GM21619 (cell line): ENCODE measurements around the gene VRK3.
"Not testable (repeated sequence)": the region's sequence is repeated elsewhere in the genome, so short reads cannot be mapped to it uniquely, and the experiment has no call there.

Source experiments
- ATAC-seq: cut with Tn5 transposase; IDR thresholded peaks from one replicate; pipeline ENCODE4 v1.9.1; 2021; ENCODE audit not compliant: unreplicated experiment

Gene VRK3

GRCh38 chr19:49958596-49958995, 66.6 kb downstream of the VRK3 start:
- not testable (repeated sequence) for ATAC-seq

- ATAC-seq: not testable (repeated sequence)
These were observed 67.0 kb downstream of the VRK3 start for GRCh38 chr19:49958144-49958543.

- no peak for ATAC-seq
These were observed 67.8 kb downstream of the VRK3 start for GRCh38 chr19:49957262-49957915.

DNA sequence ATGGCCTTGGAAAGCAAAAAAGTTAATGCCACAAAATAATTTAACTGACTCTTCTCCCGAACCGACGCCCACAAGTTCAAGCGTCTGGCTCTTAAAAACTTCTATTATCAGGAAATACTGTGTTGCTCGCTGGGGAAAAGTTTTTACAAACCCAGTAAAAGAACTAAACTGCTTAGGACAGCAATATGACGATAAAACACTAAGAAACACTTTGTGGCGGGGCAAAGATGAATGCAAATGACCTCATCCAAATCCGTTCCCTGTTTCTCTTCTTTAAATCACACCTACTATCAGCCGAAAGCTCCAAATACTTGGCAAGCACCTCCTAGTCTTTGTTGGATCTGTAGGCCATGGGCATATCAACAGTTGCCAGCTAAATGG, 69.1 kb downstream of the VRK3 start:
- no peak for ATAC-seq

- ATAC-seq: no peak
These were observed 70.2 kb downstream of the VRK3 start for GRCh38 chr19:49954933-49955332.

DNA sequence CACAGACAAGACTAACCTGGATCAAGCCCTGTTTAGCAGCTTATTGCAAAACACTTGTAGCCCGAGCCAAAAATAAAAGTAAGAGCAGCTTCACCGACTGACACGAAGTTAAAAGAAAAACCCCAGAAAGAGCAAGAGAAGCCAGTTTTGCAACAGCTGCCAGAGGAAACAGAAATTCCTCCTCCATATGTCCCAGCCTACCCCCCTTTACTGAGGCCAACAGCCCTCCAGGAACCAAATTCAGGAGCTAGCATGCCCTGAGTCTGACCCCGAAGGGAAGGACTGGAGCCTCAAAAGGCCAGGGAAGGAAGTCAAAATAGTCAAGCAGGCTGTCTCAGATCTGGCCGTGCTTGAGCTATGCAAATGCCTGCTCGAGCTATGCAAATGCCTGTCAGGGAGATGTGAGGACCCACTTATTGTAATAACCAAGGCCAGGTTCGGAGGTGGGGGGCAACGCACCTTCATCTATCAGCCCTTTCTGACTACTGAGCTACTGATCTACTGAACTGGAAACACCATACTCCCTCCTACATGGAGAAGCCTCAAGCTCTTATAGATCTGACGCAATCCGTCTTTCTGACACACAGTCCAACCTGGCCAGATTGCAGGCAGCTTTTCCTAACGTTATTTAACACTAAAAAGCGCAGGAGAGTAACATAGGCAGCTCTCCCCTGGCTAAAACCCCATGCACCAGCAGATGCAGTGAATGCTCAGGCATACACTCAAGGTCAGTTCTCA, 70.9 kb downstream of the VRK3 start:
- ATAC-seq: no peak

GRCh38 chr19:49953416-49953815, 71.8 kb downstream of the VRK3 start:
- no peak for ATAC-seq

- no peak for ATAC-seq
These were observed 72.3 kb downstream of the VRK3 start for GRCh38 chr19:49952906-49953305.

GRCh38 chr19:49952479-49952836, 72.7 kb downstream of the VRK3 start:
- ATAC-seq: no peak

- ATAC-seq: no peak
These were observed 73.2 kb downstream of the VRK3 start for GRCh38 chr19:49951806-49952478.

GRCh38 chr19:49950956-49951526, 74.1 kb downstream of the VRK3 start:
- no peak for ATAC-seq

DNA sequence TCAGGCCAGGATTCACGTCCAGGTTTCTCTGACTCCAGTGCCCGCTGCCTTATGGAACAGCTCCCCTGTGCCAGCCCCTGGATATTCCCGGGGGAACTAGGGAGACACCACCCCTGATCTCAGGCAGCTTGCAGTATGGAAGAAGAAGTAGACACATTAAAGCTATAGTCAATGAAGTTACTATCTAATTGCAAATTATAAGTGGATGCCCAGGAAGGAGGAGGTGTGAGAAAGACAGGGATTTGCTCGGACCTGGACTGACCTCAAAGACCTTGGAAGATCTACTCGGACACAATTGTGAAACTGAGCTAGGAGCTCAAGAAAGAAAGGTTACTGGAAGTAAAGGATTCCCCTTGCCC, 74.6 kb downstream of the VRK3 start:
- ATAC-seq: no peak

DNA sequence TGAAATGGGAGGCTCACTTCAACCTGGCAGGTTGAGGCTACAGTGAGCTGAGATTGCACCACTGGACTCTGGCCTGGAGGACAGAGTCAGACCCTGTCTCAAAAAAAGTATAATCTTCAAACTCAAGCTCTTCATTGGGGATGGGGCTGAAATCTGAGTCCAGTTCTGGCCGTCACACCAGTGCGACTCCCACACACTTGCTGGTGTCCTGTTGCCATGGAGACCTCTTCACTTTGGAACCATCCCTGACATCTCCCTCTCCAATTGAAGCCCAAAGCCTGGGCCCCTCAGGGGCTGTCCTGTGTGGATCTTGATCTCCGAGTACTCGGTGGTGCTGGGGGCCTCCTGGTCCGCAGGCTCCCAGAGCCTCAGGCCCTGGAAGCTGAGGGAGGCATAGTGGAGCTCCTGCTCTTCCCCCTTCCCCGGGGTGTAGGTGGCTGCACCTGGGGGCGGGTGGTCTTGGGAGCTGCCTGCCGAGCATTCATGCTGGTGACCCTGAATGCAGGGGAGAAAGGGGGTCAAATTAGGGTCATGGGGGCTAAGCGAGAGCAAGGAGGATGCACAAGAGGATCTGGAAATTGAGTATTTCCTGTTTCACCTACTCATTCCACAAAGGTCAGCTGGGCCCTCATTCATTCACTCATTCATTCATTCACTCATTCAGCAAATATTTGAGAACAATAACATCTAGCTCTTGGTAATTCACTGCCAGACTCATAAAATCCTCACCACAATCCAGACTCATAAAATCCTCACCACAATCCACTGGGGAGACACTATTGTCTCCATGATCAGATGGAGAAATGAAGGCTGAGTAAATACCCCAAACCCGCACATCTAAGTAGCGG, 75.2 kb downstream of the VRK3 start:
- no peak for ATAC-seq

DNA sequence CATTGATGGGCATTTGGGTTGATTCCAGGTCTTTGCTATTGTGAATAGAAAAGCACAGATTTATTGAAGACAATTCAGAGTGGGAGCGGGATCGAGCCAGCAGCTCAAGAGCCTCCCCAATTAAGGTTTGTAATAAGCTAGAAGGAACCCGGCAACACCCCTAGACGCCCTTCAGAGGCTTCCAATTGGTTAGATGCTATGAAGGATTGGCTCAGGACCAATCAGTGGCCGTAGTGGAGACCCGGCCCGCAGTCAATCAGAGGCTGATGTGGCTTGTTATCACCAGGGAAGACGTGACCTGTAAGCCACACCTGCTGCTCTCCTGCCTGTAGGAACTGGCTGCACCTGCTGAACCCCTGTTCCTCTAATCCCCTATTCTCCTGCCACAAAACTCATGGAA, 78.8 kb downstream of the VRK3 start:
- ATAC-seq: no peak

DNA sequence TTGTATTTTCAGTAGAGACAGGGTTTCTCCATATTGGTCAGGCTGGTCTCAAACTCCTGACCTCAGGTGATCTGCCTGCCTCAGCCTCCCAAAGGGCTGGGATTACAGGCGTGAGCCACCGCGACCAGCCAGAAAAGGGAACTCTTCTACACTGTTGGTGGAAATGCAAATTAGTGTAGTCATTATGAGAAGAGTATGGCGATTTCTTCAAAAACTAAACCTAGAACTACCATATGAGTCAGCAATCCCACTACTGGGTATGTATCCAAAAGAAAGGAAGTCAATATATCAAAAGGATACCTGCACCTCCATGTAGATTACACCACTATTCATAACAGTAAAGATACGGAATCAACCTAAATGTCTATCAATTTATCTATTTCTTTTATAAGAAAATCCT, 80.6 kb downstream of the VRK3 start:
- ATAC-seq: not testable (repeated sequence)

- no peak for ATAC-seq
These were observed 84.7 kb downstream of the VRK3 start for GRCh38 chr19:49940482-49940791.

DNA sequence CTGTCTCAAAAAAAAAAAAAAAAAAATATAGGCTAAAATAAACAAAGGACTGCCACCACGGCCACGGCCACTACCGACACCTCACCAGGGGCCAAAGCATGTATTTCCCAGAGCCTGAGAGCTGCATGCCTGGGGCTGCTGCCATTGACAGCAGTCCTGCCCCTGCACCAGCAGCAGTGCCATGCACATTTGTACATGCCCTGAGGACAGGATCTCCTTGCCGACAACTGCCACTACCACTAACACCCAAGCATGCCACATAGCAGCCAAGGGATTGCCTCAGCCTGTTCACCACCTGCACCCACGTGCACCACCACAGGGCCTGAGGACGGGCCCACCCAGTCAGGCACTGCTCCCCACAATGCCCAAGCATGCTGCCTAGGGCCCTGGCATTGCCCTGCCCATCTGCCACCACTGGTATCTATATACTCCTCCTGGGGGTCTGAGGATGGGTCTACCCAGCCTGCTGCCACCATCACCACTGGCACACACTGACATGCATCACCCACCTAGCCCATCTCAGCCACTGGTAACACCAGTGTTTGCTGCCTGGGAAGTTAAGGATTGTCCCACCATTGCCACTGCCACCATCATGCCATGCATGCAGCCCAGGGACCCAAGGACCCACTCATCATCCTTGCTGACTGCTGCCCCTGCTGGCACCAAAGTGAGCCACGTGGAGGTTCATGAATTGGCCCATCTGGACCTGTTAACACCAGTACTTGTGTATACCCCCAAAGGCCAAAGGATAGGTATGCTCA, 85.3 kb downstream of the VRK3 start:
- no peak for ATAC-seq

- ATAC-seq: no peak
These were observed 86.5 kb downstream of the VRK3 start for GRCh38 chr19:49938662-49939061.

DNA sequence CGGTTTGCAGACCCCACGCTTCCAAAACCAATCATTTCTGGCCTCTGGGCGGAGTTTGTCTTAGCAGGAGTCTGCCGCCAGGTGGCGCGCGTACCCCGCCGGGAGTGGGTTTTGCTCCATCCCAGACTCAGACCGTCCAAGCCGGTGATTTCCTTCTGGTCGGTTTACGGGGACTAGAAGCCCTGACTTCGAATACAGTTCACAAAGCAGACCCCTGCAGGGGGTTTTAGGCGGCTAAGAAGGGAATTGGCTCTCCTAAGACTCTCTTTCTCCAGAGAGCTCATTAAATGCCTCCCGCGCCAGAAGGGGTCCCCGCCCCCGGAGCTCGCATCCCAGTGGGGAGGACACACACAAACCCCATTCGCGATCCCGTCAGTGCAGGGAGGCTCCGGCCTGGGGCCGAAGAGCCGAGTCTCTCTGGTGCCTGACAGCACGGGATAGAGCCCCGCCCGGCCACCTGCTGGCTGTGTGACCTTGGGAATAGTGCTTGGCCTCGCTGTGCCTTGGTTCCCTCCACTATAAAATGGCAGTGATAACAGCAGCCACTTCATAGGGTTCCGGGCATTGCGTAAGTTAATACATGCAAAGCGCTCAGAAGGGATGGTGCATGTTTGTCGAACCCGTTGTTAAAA, 87.3 kb downstream of the VRK3 start:
- ATAC-seq: no peak

- no peak for ATAC-seq
These were observed 88.6 kb downstream of the VRK3 start for GRCh38 chr19:49936549-49936948.
